Stomach (tissue), 9 donors: Measurements from ENCODE around the gene DCDC2C. TPM values are rescaled to one million over a fixed set of nuclear protein-coding genes. Genes with fewer than 3 reads are reported as not detected.

Experiments
- DNase-seq, 2 donors: peaks; one replicate each; pipeline versions ENCODE4 v3.0.0 to v3.0.0-alpha.2; 2013 to 2019
- H3K27ac ChIP-seq, 5 donors: fragments of 200-600 bp in 4 of 5; sonication (generic) in 4 of 5; one replicate each; pipeline ENCODE4 v1.5.1; 2013 to 2019; ENCODE audit warnings: mild to moderate bottlenecking in 1 of 5, moderate library complexity in 1 of 5
- H3K27me3 ChIP-seq, 3 donors: fragments of 200-600 bp; sonication (generic); one replicate each; pipeline ENCODE4 v1.5.1; 2017 to 2019; ENCODE audit warnings: mixed run types in 1 of 3
- H3K36me3 ChIP-seq, 4 donors: fragments of 200-600 bp; sonication (generic); 1 replicate in 3 of 4; 2 replicates in 1 of 4; pipeline ENCODE4 v1.5.1; 2016 to 2019
- H3K4me1 ChIP-seq, 4 donors: fragments of 200-600 bp; sonication (generic); one replicate each; pipeline ENCODE4 v1.5.1; 2016 to 2019
- H3K4me3 ChIP-seq, 4 donors: fragments of 200-600 bp; sonication (generic) in 3 of 4; one replicate each; pipeline ENCODE4 v1.5.1; 2016 to 2019; ENCODE audit warnings: mild to moderate bottlenecking in 1 of 4
- H3K9me3 ChIP-seq, 4 donors: fragments of 200-600 bp; sonication (generic); one replicate each; pipeline ENCODE4 v1.5.1; 2016 to 2019
- EP300 ChIP-seq: sonication (generic); formaldehyde crosslinking; IDR thresholded peaks from one replicate; pipeline ENCODE4 v1.6.1; 2017; ENCODE audit warnings: antibody characterized with exemption
- POLR2A ChIP-seq, 4 donors: fragments of 450-650 bp; IDR thresholded peaks; one replicate each; pipeline ENCODE4 v1.6.1; 2016; ENCODE audit warnings: antibody characterized with exemption in 4 of 4, control low read depth in 2 of 4, mild to moderate bottlenecking in 1 of 4, moderate library complexity in 1 of 4
- POLR2AphosphoS5 ChIP-seq, 3 donors: sonication (generic); formaldehyde crosslinking; IDR thresholded peaks; one replicate each; pipeline ENCODE4 v1.6.1; 2016; ENCODE audit warnings: antibody characterized with exemption in 3 of 3
- WGBS, 5 donors: extraction: QIAGEN DNeasy Blood & Tissue Kit in 3 of 5; methylation state at CpG; one replicate each; pipeline versions ENCODE4 v1.1.5 to v1.1.7; 2013 to 2018; 5-methylcytosine and 5-hydroxymethylcytosine counted together
- intact Hi-C: fragments of 100-400 bp; cut with DNase I; formaldehyde crosslinking; loops from one replicate; pipeline ENCODE4 v1.15.1; 2023; ENCODE audit warnings: low total_unique reads
- polyA plus RNA-seq, 3 donors: library from polyadenylated mRNA; stranded (reverse); fragments of 200-250 nt; gene quantifications; one replicate each; pipeline ENCODE4 v1.2.3, GENCODE V29; 2013
- total RNA-seq, 5 donors: library from RNA; depleted of rRNA; stranded (reverse); fragments of >200 nt; gene quantifications; one replicate each; pipeline versions ENCODE4 v1.1.0 to v1.2.3, GENCODE V29; 2014 to 2016
- TF ChIP-seq, protein P1 (sequence below), 7 experiments: fragments of 450-650 bp in 4 of 7; fragments of 200-600 bp in 3 of 7; sonication (generic) in 3 of 7; IDR thresholded peaks; one replicate each; pipeline ENCODE4 v1.5.1; 2016 to 2019; ENCODE audit warnings: antibody characterized with exemption in 7 of 7, control low read depth in 2 of 7, mild to moderate bottlenecking in 1 of 7
- donor health status: healthy with polysubstance abuse.
- donor health status: Bipolar disorder and iron deficiency.
- donor health status: healthy.

Gene DCDC2C
- total and polyA plus RNA-seq, 8 donors, result not detected

- intact Hi-C loops, result no loop called here
- Histone ChIP-seq H3K36me3 (no peaks in the 10 kb centered on the region), H3K4me1 (peaks cover 0 to 16% (median 7%) of the 10 kb centered on the region in 4 donors), H3K27ac (no peak overlapping the region), H3K9me3 (no peaks in the 10 kb centered on the region), H3K27me3 (no peaks in the 10 kb centered on the region), H3K4me3 (no peak overlapping the region)
- TF ChIP-seq EP300 (no peak), POLR2A (IDR thresholded peaks at IDR 0.05) (no peak), POLR2AphosphoS5 (IDR thresholded peaks at IDR 0.05) (no peak)
- TF ChIP-seq, protein P1, sequence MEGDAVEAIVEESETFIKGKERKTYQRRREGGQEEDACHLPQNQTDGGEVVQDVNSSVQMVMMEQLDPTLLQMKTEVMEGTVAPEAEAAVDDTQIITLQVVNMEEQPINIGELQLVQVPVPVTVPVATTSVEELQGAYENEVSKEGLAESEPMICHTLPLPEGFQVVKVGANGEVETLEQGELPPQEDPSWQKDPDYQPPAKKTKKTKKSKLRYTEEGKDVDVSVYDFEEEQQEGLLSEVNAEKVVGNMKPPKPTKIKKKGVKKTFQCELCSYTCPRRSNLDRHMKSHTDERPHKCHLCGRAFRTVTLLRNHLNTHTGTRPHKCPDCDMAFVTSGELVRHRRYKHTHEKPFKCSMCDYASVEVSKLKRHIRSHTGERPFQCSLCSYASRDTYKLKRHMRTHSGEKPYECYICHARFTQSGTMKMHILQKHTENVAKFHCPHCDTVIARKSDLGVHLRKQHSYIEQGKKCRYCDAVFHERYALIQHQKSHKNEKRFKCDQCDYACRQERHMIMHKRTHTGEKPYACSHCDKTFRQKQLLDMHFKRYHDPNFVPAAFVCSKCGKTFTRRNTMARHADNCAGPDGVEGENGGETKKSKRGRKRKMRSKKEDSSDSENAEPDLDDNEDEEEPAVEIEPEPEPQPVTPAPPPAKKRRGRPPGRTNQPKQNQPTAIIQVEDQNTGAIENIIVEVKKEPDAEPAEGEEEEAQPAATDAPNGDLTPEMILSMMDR (IDR thresholded peaks at IDR 0.05), result no peak
- no peak for DNase-seq
- 67 to 76% (median 71%) methylated on average over 12 to 14 of the region's 14 CpGs for WGBS, 5 donors
These were observed 164.8 kb downstream of the DCDC2C start for GRCh38 chr2:3868012-3868805.

DNA sequence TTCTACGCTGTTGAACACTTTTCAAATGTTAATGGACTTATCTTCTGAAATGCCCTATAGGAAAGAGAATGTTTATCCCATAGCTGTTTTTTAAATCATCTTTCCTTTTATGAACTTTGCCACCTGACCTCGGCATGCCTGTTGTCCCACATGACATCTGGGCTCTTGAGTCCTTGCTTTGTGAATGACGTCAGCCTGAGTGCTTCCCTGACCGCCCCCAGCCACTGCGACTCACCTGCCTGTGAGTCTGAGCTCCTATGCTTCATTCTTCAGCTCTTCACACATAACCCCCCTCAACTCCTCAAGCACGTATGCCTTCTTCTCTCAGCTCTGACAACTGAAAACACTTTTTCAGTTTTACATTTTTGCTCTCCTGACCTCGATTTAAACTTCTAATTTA is 166.8 kb downstream of the DCDC2C start:
- Histone ChIP-seq H3K4me3 (no peak overlapping the region), H3K4me1 (peaks cover 0 to 11% (median 4%) of the 10 kb centered on the region in 4 donors), H3K9me3 (no peaks in the 10 kb centered on the region), H3K27ac (no peak overlapping the region), H3K36me3 (no peaks in the 10 kb centered on the region), H3K27me3 (no peaks in the 10 kb centered on the region)
- DNase-seq, result no peak
- TF ChIP-seq, protein P1 (IDR thresholded peaks at IDR 0.05), result no peak
- TF ChIP-seq EP300, result no peak
- TF ChIP-seq POLR2A (IDR thresholded peaks at IDR 0.05), result no peak
- no peak for TF ChIP-seq POLR2AphosphoS5 (IDR thresholded peaks at IDR 0.05)
- WGBS, 5 donors, result 74 to 79% (median 75%) methylated on average over 7 of the region's 7 CpGs
- intact Hi-C loops, result no loop called here

DNA sequence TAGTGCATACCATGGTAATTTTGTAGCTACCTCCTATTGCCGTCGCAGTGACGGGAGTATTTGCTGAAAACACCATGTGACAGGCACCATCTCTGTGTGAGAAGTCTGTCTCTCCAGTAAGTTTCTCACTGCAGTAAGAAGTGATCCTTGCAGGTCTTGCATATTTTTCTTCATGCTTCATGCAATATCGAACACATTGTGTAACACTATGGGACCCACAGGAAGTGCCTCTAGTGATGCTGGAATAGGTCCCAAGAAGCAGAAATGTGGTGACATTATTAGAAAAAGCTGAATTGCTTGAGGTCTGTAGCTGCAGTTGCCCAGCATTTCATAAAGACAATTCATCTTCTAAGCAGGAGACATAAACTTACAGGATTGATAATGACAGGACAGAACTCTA is 167.6 kb downstream of the DCDC2C start:
- no peak overlapping the region for H3K27ac ChIP-seq
- TF ChIP-seq, protein P1 (IDR thresholded peaks at IDR 0.05), result no peak
- TF ChIP-seq POLR2A (IDR thresholded peaks at IDR 0.05) (no peak), EP300 (no peak), POLR2AphosphoS5 (IDR thresholded peaks at IDR 0.05) (no peak)
- no peaks in the 10 kb centered on the region for H3K27me3 ChIP-seq
- intact Hi-C loops, result no loop called here
- no peaks in the 10 kb centered on the region for H3K36me3 ChIP-seq
- WGBS, 5 donors, result 75 to 92% (median 86%) methylated on average over 4 of the region's 4 CpGs
- no peaks in the 10 kb centered on the region for H3K9me3 ChIP-seq
- H3K4me3 ChIP-seq, result no peak overlapping the region
- no peak for DNase-seq
- H3K4me1 ChIP-seq, result peaks cover 0 to 3% (median under 1%) of the 10 kb centered on the region in 4 donors

DNA sequence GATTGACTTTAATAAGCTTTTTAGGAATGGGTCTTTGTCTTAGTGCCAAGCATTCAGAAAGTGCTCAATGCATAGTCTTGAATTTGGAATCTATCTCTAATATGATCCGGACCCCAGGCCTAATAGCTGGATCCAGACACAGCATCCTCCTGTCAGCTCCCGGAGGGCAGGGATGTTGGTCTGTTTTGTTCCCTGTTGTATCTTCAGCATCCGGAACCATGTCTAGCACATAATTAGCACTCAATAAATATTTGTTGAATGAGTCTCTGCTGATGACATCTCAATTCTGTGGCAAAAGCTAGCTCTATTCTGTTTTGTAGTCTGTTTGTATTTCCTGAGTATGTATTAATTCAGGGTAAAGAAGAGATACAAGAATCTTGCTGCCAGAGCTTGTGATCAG is 169.1 kb downstream of the DCDC2C start:
- Histone ChIP-seq H3K27me3 (no peaks in the 10 kb centered on the region), H3K4me3 (no peak overlapping the region), H3K9me3 (no peaks in the 10 kb centered on the region), H3K4me1 (no peaks in the 10 kb centered on the region), H3K27ac (no peak overlapping the region), H3K36me3 (no peaks in the 10 kb centered on the region)
- intact Hi-C loops, result no loop called here
- TF ChIP-seq, protein P1 (IDR thresholded peaks at IDR 0.05), result no peak
- TF ChIP-seq POLR2A (IDR thresholded peaks at IDR 0.05), result no peak
- TF ChIP-seq EP300, result no peak
- no peak for TF ChIP-seq POLR2AphosphoS5 (IDR thresholded peaks at IDR 0.05)
- 86 to 94% (median 88%) methylated on average over 3 of the region's 3 CpGs for WGBS, 5 donors
- DNase-seq, result no peak
